ENCODE data around the gene EIF3D. TPM values are rescaled to one million over a fixed set of nuclear protein-coding genes. Genes with fewer than 3 reads are reported as not detected.

The EIF3D gene, protein sequence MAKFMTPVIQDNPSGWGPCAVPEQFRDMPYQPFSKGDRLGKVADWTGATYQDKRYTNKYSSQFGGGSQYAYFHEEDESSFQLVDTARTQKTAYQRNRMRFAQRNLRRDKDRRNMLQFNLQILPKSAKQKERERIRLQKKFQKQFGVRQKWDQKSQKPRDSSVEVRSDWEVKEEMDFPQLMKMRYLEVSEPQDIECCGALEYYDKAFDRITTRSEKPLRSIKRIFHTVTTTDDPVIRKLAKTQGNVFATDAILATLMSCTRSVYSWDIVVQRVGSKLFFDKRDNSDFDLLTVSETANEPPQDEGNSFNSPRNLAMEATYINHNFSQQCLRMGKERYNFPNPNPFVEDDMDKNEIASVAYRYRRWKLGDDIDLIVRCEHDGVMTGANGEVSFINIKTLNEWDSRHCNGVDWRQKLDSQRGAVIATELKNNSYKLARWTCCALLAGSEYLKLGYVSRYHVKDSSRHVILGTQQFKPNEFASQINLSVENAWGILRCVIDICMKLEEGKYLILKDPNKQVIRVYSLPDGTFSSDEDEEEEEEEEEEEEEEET
- 147 to 220 TPM (median 149 TPM) in 5 replicates for total RNA-seq (2022; extraction: Qiagen RNA extraction)

DNA sequence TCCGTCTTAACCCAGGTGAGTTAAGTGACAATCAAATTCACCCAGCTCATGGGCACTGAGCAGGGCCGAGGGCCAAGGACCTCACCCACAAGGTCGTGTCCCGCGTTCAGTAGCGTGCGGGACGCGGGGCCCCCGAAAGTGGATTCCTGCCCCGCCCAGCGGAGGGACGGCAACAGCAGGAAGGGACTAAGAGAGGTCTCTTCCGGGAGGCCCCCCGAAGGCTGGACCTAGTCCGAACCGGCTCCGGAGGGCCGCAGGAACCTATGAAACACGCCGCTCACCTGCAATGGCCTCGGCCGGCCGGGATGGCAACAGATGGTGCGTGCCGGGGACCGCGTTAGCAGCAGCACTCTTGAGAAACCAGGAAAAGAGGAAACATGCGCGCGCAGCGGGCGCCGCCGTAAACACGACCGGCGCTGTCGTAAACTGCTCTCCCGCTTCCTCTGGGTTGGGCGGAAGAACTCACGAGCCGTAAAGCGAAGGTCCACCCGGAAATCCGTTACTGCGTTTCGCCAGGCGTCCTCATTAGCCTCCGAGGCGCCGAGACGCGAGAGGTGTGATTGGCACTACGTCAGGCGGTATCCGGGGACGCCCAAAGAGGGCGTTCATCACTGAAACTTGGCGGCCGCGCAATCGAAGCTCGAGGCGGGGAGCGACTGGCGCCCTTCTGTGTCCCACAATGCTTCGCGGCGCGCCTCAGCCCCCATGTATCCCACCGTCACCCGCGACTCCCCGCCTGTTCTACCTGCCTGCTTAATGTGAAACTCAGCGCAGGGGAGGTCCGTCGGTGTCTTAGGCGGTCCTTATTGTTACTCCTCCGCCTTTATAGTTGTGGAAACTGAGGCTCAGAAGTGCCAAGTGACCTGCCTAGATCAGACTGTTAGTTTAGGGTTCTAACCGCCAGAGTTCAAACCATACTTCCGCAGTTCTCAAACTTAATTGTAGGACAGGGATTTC is at the start of gene EIF3D:
Gene EIF3D, minus strand, starts transcription at position 372 of the 957 bp plus-strand sequence. CDS start 3,045 bp downstream, outside the sequence.

DNA sequence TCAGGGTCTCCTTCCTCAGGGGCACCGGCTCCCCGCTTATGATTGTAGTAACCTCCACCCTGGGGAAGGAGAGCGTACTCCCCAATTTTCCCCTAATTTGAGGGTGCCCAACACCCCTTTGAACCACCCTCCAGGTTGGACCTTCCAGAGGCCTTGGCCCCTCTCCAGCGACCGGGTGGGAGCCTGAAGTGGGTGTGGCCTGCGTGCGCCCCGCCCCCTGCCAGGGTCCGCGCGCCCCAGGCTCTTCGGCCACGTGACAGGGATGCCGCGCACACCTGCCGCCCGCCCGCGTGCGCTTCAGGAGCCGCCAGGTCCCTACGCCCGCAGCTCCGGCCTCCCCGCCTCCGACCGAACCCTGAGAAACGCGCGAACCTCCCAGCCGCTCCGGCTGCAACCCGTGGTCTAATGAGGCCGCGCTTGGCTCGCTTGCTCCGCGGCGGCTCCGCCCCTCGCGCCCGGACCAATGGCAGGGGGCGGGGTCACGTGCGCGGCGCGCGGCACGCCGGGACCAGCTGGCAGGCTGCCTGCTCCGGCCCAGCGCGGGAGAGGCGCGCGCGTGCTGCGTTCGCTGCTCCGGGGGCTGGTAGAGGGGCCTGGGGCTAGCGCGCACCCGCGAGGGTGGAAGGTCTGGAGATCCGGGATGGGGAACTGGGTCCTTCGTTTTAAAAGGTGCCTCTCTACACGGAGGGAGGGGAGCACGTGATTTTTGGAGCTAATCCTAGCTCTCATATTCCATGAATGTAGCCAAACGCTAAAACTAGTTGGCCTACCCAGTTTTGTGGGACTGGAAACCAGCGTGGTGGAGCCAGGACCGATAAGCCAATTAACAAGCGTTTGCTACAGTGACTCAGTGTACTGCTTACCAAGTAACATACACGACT is 22.1 kb downstream of the EIF3D start, which contains the start of gene FOXRED2:
Gene FOXRED2, minus strand, starts transcription at position 404 of the 881 bp plus-strand sequence. CDS start 618 bp downstream, outside the sequence.

DNA sequence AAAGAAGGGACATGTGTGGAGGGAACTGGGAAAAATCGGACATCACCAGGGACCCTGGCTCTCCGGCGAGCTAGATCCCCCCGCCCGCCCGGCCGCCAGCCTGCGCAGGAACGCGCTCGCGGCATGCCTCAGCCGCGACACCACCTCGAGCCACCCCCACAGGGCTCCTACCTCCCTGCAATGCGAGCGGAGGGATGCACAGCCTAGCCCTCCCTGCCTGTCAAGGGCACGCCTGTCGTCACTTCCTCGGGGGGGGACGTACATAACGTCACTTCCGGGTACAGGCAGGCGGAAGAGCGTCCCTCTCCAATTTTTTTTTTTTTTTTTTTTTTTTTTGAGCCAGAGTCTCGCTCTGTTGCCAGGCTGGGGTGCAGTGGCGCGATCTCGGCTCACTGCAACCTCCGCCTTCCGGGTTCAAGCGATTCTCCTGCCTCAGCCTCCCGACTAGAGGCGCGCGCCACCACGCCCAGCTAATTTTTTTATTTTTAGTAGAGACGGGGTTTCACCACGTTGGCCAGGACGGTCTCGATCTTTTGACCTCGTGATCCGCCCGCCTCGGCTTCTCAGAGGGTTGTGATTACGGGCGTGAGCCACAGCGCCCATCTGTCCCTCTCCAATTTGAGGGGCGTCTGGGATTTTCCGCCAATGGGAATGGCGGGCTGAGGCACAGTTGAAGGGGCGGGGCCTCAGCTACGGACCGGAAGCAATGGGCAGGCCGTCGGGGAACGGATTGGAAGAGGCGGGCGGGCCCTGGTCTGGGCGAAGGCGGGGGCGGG is 47.4 kb downstream of the EIF3D start, which contains the start of gene TXN2:
Gene TXN2, minus strand, starts transcription at position 248 of the 776 bp plus-strand sequence. CDS start 803 bp downstream, outside the sequence.

Other genes starting within 250 kb of the EIF3D start
- gene MYH9, start 141.2 kb downstream of the EIF3D start, total RNA-seq (2022; extraction: Qiagen RNA extraction) = 142 to 208 TPM (median 157 TPM) in 5 replicates
- 56.2 to 69.7 TPM (median 65.1 TPM) in 5 replicates for gene TXN2, start 47.5 kb downstream of the EIF3D start, total RNA-seq (2022; extraction: Qiagen RNA extraction)
- gene FOXRED2, start 22.1 kb downstream of the EIF3D start, total RNA-seq (2022; extraction: Qiagen RNA extraction) = 14.1 to 16.2 TPM (median 14.8 TPM) in 5 replicates
- gene CACNG2, start 174.6 kb upstream of the EIF3D start, total RNA-seq (2022; extraction: Qiagen RNA extraction) = not detected in 5 replicates
- 14.8 to 25.4 TPM (median 22.3 TPM) in 5 replicates for gene IFT27, start 247.0 kb upstream of the EIF3D start, total RNA-seq (2022; extraction: Qiagen RNA extraction)